ENCODE measurements around the gene NLRC4. TPM values are rescaled to one million over a fixed set of nuclear protein-coding genes. Genes with fewer than 3 reads are reported as not detected.
"Not testable (repeated sequence)": the region's sequence is repeated elsewhere in the genome, so short reads cannot be mapped to it uniquely, and the experiment has no call there.

The NLRC4 gene
- total RNA-seq: 0.07 and 0.12 TPM in 2 replicates

- intact Hi-C loops (cut with micrococcal nuclease): no loop called here
Measured at GRCh38 chr2:32264422-32265105, at the start of gene NLRC4. TSS of gene NLRC4 (minus strand) at chr2:32264886. CDS start at chr2:32256775, 8,111 bp downstream.

- intact Hi-C loops (cut with micrococcal nuclease): no loop called here
Measured at GRCh38 chr2:32310577-32310976, 45.9 kb upstream of the NLRC4 start.

GRCh38 chr2:32293966-32294562, 29.4 kb upstream of the NLRC4 start:
- intact Hi-C loops (cut with micrococcal nuclease): not testable (repeated sequence)

- intact Hi-C loops (cut with micrococcal nuclease): not testable (repeated sequence)
Measured at GRCh38 chr2:32293493-32293892, 28.8 kb upstream of the NLRC4 start.

- intact Hi-C loops (cut with micrococcal nuclease): no loop called here
Measured at GRCh38 chr2:32291746-32292145, 27.1 kb upstream of the NLRC4 start.

GRCh38 chr2:32290000-32290339, 25.3 kb upstream of the NLRC4 start:
- intact Hi-C loops (cut with micrococcal nuclease): no loop called here

- intact Hi-C loops (cut with micrococcal nuclease): no loop called here
Measured at GRCh38 chr2:32289165-32289999, 24.7 kb upstream of the NLRC4 start.

GRCh38 chr2:32284321-32284720, 19.6 kb upstream of the NLRC4 start:
- intact Hi-C loops (cut with micrococcal nuclease): no loop called here

- intact Hi-C loops (cut with micrococcal nuclease): loop anchor here (5.0 kb wide), 2 partner anchors 1046 to 1199 kb away; partner anchors contain the start of genes EHD3 and RASGRP3
Measured at GRCh38 chr2:32278478-32278853, 13.8 kb upstream of the NLRC4 start.

- intact Hi-C loops (cut with micrococcal nuclease): loop anchor here (1.0 to 5.0 kb wide), 9 partner anchors 78 to 1321 kb away; partner anchors contain the start of genes DPY30, EHD3, FAM98A and MEMO1
Measured at GRCh38 chr2:32277674-32278477, 13.2 kb upstream of the NLRC4 start, which contains the start of gene YIPF4. TSS of gene YIPF4 (plus strand) at chr2:32277904. CDS start at chr2:32278156, 252 bp downstream.

GRCh38 chr2:32277363-32277673, 12.6 kb upstream of the NLRC4 start:
- intact Hi-C loops (cut with micrococcal nuclease): loop anchor here (1.0 to 5.0 kb wide), 9 partner anchors 79 to 1322 kb away; partner anchors contain the start of genes DPY30, EHD3, FAM98A and MEMO1

- intact Hi-C loops (cut with micrococcal nuclease): loop anchor here (5.0 kb wide), 2 partner anchors 1043 to 1202 kb away; partner anchors contain the start of genes EHD3 and RASGRP3
Measured at GRCh38 chr2:32275790-32276189, 11.1 kb upstream of the NLRC4 start.

GRCh38 chr2:32274289-32274688, 9.6 kb upstream of the NLRC4 start:
- intact Hi-C loops (cut with micrococcal nuclease): no loop called here

- intact Hi-C loops (cut with micrococcal nuclease): no loop called here
Measured at GRCh38 chr2:32272279-32272678, 7.6 kb upstream of the NLRC4 start.

GRCh38 chr2:32271063-32271462, 6.4 kb upstream of the NLRC4 start:
- intact Hi-C loops (cut with micrococcal nuclease): no loop called here

- intact Hi-C loops (cut with micrococcal nuclease): no loop called here
Measured at GRCh38 chr2:32262105-32262504, 2.6 kb downstream of the NLRC4 start.

- intact Hi-C loops (cut with micrococcal nuclease): no loop called here
Measured at GRCh38 chr2:32260376-32260775, 4.3 kb downstream of the NLRC4 start.

- intact Hi-C loops (cut with micrococcal nuclease): no loop called here
Measured at GRCh38 chr2:32258242-32258641, 6.4 kb downstream of the NLRC4 start.

GRCh38 chr2:32250290-32250689, 14.4 kb downstream of the NLRC4 start:
- intact Hi-C loops (cut with micrococcal nuclease): no loop called here

GRCh38 chr2:32249731-32250236, 14.9 kb downstream of the NLRC4 start:
- intact Hi-C loops (cut with micrococcal nuclease): no loop called here

GRCh38 chr2:32248299-32248698, 16.4 kb downstream of the NLRC4 start:
- intact Hi-C loops (cut with micrococcal nuclease): no loop called here
